Activated CD4-positive, alpha-beta T cell treated with anti-CD3 and anti-CD28 coated beads, Interleukin-10, Interleukin-2, amounts not matched to agents 100 ng/mL and 50 ng/mL, durations not matched to agents 16 hours and 8 hours (primary cell): ENCODE measurements around the gene RERGL.
"Not testable (repeated sequence)": the region's sequence is repeated elsewhere in the genome, so short reads cannot be mapped to it uniquely, and the experiment has no call there.

Experiments used
- DNase-seq: peaks from one replicate; pipeline ENCODE4 v3.0.0-alpha.2; 2020

Gene RERGL

GRCh38 chr12:18090093-18090492, at the start of gene RERGL:
RERGL (minus strand) TSS chr12:18090193; CDS start chr12:18090140, 53 bp downstream.
- no peak for DNase-seq

GRCh38 chr12:18139254-18139653, 49.3 kb upstream of the RERGL start:
- DNase-seq: no peak

GRCh38 chr12:18135509-18135908, 45.5 kb upstream of the RERGL start:
- no peak for DNase-seq

- DNase-seq: no peak
Observed at GRCh38 chr12:18135086-18135485, 45.1 kb upstream of the RERGL start.

GRCh38 chr12:18130851-18131250, 40.9 kb upstream of the RERGL start:
- DNase-seq: no peak

GRCh38 chr12:18123707-18124106, 33.7 kb upstream of the RERGL start:
- DNase-seq: no peak

- DNase-seq: no peak
Observed at GRCh38 chr12:18120899-18121298, 30.9 kb upstream of the RERGL start.

- DNase-seq: no peak
Observed at GRCh38 chr12:18108611-18109010, 18.6 kb upstream of the RERGL start.

GRCh38 chr12:18103624-18104023, 13.6 kb upstream of the RERGL start:
- no peak for DNase-seq

- no peak for DNase-seq
Observed at GRCh38 chr12:18101043-18101442, 11.1 kb upstream of the RERGL start.

GRCh38 chr12:18084080-18084479, 5.9 kb downstream of the RERGL start:
- no peak for DNase-seq

GRCh38 chr12:18079541-18080246, 10.3 kb downstream of the RERGL start:
- no peak for DNase-seq

GRCh38 chr12:18074001-18074400, 16.0 kb downstream of the RERGL start:
- no peak for DNase-seq

- no peak for DNase-seq
Observed at GRCh38 chr12:18072723-18073122, 17.3 kb downstream of the RERGL start.

- no peak for DNase-seq
Observed at GRCh38 chr12:18071336-18071735, 18.7 kb downstream of the RERGL start.

- DNase-seq: no peak
Observed at GRCh38 chr12:18068355-18068754, 21.6 kb downstream of the RERGL start.

- DNase-seq: no peak
Observed at GRCh38 chr12:18066666-18067065, 23.3 kb downstream of the RERGL start.

GRCh38 chr12:18062867-18063266, 27.1 kb downstream of the RERGL start:
- not testable (repeated sequence) for DNase-seq

GRCh38 chr12:18057051-18057450, 32.9 kb downstream of the RERGL start:
- no peak for DNase-seq

- DNase-seq: no peak
Observed at GRCh38 chr12:18054925-18055619, 34.9 kb downstream of the RERGL start.

- no peak for DNase-seq
Observed at GRCh38 chr12:18045446-18045992, 44.5 kb downstream of the RERGL start.

GRCh38 chr12:18040060-18040742, 49.8 kb downstream of the RERGL start:
- DNase-seq: not testable (repeated sequence)
